Measurements from ENCODE around the gene TRAPPC1.

TRAPPC1 gene

DNA sequence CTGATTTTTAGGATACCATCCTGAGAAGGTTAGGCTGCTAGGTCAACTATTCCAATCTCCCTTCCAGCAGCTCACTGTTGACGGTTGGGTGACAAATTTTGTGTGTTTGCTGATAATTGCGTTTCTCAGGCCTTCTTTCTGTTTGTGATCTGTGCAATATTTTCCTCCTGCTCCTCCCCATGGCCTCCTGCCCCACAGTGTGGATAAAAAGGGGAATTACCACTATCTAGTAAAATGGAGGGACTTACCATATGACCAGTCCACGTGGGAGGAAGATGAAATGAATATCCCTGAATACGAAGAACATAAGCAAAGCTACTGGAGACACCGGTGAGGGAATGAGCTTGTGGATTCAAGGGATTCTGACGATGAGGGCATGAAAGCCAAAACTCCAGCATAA lies 34.0 kb downstream of the TRAPPC1 start:
- peak; percentile 35 for DNase-seq (ENCODE audit: low spot score)

DNA sequence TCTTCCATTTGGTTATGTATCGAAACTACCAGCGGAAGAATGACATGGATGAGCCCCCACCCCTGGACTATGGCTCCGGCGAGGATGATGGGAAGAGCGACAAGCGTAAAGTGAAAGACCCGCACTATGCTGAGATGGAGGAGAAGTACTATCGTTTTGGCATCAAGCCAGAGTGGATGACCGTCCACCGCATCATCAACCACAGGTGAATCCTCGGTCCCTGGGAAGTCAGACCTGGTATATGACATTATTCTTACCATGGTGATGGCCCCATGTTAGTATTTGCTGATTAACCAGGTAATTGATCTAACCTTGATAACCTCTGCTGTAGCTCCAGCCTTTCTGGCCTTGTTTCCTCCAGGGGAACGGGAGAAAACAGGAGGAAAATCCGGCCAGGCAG lies 34.7 kb downstream of the TRAPPC1 start:
- DNase-seq (ENCODE audit: low spot score) = no peak

DNA sequence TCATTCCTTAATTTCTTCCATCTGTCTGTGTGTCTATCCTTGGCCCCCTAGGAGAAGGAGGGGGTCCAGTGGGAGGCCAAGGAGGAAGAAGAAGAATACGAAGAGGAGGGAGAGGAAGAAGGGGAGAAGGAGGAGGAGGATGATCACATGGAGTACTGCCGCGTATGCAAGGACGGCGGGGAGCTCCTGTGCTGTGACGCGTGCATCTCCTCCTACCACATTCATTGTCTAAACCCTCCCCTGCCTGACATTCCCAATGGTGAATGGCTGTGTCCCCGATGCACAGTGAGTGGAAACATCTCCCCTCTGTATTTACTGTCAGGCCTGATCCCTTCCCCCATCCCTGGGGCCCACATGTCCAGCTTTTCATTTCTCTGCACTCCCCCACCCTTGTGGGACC lies 36.9 kb downstream of the TRAPPC1 start:
- DNase-seq (ENCODE audit: low spot score) = no peak

DNA sequence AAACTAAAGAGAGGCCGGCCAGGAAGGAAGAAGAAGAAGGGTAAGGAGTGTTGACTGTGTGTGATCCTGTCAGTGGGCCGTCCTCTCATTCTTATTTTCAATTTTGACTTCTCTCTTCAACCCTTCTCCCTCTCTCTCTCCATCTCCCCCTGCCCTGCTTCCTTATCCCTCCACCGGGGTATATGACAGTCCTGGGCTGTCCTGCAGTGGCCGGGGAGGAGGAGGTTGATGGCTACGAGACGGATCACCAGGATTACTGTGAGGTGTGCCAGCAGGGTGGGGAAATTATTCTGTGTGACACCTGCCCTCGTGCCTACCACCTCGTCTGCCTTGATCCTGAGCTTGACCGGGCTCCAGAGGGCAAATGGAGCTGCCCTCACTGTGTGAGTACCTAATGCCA lies 37.5 kb downstream of the TRAPPC1 start:
- DNase-seq (ENCODE audit: low spot score) = no peak

DNA sequence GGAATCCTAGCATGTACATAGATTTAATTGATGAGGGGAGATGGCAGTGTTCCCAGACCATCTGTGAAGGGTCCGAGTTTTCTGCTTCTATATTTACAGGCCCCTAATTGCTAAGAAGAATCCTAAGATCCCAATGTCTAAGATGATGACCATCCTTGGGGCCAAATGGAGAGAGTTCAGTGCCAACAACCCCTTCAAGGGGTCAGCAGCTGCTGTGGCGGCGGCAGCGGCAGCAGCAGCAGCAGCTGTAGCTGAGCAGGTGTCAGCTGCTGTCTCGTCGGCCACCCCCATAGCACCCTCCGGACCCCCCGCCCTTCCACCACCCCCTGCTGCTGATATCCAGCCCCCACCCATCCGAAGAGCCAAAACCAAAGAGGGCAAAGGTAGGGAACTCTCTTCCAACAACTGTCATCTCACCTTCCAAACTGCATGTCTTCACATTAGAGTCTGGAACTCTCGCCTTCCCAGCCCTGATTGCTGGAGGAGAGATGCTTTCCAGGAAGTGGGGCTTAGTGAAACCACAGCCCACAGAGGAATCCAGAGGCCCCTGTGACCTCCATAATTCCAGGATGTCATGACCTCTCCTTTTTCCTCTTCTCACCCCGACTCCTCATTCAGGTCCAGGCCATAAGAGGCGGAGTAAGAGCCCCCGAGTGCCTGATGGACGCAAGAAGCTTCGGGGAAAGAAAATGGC lies 38.4 kb downstream of the TRAPPC1 start:
- DNase-seq (ENCODE audit: low spot score) = no peak

DNA sequence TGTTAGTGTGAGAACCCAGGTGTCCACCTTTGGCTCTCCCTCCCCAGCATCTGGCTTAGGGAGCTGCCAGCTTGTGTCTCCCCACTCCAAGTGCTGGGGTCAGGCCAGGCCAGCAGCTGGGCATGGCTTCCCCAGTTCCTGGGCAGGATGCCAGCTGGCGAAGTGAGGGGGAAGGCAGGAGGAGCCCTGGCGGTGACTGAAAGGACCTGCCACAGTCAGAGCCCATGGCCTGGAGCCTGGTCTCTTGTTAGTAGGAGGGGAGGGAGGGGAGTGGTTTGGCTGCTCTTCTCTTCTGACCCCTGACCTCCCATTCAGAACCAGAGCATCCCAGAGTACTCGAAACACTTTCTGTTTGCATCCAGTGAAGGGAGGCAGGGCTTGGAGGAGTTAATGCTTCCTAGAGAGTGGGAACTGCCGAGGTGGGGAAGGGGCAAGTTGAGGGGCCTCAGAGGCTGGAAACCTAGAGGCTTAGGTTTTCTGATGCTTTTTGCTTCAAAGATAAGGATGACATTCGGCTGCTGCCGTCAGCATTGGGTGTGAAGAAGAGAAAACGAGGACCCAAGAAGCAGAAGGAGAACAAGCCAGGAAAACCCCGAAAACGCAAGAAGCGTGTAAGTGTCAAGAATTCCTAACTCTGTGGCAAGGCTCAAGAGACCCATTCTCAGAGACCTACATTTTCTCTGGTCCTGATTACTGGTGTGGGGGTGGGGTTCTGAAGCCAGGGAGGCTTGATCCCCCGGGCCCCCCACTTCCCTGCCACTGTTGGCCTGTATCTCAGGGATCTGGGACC lies 42.4 kb downstream of the TRAPPC1 start:
- peak; percentile 31 for DNase-seq (ENCODE audit: low spot score)

DNA sequence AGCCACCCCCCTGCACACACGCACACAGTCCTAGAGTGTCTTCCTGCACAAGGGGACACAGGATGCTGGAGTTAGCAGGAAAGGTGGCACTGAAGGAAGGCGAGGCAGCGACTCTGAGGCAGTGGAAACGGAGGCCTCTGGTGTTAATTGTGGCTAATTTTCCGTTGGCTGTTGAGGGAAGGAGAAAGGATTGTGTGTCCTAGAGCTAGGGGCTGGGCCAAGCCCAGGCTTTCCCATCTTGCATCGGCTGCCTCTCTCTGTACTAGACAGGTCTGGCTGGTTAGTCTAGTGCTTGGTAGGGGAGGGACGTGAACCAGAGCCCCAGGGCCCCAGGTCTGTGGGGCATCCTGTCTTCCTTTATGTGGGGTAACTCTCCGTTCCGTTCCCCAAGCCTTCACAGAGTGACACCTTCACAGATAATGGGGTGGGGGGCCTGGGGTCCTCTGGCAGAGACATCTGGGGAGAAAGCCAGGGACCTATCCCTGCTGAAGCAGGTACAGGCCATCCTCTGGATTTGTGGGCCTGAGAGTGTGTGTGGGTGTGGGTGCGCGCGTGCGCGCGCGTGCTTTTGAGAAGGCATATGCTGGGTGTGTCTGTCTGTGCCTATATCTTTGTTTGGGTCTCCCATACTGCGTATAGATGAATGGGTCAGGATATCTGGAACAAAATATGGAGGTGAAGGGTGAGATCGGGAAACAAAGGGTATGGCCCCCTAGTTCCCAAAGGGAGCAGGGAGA lies 43.4 kb downstream of the TRAPPC1 start, which contains the start of gene CHD3:
TSS of gene CHD3 (plus strand) at position 606 of the 737 bp plus-strand sequence. CDS start 212 bp downstream, outside the sequence.
- no peak for DNase-seq (ENCODE audit: low spot score)

DNA sequence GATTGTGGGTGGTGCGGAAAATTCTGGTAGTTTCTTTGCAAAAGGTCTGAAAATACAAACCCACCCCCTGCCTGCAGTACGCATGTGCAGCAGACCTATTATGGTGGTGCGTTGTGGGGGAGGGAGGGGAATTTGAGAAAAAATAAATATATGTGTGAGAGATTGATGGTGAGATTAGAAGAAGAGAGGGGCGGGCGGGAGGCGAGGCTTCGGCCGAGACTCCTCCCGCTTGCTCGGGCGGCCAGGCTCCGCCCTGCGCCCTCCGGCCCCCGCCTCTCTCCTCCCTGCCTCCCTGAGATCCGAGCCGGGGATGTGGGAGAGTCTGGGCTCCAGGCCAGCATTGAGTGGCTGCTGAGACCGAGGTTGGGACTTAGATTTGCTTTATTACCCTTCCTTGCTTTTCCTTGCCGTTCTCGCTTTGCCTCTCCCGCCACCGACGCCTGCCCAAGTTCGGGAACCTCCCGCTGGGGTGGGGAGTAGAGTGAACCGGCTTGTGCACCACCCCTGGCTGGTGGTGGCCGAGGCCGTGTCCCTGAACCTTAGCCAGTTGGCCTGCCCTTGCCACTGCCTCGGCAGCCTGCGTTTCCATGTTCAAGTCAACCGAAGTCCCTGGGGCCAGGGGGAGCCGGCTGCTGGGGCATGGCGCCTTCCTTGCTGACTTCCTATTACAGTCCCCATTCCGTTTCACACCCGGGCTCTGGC lies 44.1 kb downstream of the TRAPPC1 start:
- peak; percentile 89 for DNase-seq (ENCODE audit: low spot score)

DNA sequence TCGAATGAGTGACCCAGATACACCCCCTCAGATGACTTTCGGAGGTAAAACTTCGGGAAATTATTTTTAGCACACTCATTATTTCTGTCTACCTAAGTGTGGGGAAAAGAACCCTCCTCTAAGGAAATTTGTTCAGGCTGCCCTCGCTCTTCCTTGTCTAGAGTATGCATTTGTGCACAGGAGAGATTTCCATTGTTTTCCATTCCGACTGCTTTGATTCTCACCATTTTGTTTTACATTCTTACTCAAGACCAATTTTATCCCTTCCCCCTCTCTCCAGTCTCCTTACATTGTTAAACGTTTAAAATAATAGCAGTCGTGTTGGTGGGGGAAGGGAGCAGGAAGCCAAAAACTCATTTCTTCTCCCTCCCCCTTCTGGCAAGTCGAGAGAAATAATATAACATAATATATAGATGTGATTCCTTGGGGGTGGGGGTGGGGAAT lies 44.7 kb downstream of the TRAPPC1 start:
- no peak for DNase-seq (ENCODE audit: low spot score)

DNA sequence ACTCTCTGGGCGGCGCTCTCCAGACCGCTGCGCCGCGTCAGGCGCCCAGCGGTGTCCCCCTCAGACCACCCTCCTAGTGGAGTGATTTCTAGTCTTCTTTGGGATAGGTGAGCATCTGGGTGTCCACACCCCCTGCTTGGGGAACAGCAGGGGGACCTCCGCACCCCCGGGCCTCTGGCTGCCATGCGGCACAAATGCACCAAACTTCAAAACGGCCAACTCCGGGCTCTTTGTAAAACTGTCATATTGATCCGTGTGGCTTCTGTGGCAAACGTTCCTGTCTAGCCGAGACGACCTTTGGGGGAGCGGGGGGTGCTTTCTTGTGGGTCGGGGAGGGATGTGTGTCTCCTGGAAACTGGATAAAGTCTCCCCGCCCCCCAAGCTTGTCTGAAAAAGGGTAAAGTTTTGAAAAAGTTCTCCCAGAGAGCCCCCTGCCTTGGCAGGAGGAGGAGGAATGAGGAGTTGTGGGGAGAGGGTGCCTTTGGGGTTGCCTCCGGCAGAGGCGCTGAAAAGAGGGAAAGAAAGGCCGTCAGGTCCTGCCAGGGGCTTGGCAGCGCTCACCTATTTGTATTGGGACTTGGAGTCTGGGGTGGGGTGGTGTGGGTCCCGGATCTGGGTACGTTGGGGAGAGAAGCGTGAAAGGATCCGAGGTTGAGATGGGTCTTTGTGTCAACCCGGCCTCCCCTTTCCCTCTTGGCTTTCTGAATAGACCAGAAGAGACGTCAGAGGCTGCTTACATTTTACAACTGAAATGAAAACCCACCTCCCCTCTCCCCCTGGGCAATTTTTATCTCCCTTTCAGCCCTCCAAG lies 45.3 kb downstream of the TRAPPC1 start:
- DNase-seq (ENCODE audit: low spot score) = peak; percentile 48

DNA sequence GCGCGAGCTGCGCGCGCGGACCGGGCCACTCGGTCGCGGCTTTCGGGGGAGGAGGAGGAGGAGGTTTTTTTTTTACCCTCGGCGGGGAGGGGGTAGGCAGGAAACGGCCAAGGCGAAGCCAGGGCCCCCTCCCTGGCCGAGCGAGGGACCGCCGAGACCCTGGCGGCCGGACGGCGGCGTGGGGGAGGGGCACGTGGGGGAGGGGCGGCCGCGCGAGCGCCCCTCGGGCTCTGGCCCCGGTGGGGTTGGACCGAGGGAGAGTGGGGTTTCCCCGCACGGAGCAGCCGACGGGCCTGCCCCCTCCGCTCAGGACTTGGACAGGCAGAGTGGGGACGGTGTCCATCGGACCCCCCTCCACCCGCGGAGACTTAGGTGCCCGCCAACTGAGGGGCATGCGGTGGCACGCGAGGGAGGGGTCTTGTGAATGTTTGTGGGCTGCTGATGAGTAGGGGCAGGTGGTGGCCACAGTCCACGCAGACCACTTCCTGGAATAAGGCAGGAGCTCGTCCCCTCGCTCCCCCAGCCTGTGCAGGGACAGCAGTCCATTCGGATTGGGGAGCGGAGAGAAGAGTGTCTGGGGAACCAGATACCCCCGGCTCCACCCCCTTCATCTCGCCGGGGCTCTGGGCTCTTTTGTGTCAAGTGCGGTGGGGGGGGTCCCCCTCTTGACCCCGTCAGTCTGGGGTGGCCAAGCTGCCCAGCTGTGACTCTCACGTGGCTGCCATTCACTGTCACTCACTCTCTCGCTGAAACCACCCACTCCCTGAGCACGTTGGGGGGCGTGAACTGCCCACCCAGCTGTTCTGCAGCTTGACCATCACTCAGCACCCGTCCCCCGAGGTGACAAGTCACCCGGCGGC lies 46.1 kb downstream of the TRAPPC1 start:
- peak; percentile 67 for DNase-seq (ENCODE audit: low spot score)

DNA sequence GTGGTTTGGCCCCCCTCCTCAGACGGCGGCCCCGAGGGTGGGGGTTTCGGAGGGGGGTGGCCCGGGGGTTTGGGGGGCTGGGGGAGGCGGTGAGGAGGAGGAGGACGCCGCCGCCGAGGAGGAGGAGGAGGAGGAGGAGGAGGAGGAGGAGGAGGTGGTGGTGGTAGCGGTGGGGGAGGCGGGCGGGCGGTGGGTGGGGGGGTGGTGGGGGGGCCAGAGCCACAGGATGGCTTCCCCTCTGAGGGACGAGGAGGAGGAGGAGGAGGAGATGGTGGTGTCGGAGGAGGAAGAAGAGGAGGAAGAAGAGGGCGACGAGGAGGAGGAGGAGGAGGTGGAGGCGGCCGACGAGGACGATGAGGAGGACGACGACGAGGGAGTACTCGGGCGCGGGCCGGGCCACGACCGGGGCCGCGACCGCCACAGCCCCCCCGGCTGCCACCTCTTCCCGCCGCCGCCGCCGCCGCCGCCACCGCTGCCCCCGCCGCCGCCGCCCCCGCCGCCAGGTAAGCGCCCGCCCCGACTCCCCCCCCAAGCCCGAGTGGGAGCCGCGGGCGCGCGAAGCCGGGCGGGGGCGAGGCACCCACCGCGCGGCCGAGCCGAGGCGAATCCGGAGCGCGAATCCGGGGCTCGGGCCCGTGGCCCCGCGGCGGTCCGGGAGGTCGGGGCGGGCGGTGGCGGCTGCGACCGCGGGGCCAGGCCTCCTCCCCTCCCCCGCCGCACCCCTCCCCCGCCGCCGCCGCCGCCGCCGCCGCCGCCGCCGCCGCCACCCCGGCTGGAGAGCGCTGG lies 47.0 kb downstream of the TRAPPC1 start:
- DNase-seq (ENCODE audit: low spot score) = peak; percentile 39

DNA sequence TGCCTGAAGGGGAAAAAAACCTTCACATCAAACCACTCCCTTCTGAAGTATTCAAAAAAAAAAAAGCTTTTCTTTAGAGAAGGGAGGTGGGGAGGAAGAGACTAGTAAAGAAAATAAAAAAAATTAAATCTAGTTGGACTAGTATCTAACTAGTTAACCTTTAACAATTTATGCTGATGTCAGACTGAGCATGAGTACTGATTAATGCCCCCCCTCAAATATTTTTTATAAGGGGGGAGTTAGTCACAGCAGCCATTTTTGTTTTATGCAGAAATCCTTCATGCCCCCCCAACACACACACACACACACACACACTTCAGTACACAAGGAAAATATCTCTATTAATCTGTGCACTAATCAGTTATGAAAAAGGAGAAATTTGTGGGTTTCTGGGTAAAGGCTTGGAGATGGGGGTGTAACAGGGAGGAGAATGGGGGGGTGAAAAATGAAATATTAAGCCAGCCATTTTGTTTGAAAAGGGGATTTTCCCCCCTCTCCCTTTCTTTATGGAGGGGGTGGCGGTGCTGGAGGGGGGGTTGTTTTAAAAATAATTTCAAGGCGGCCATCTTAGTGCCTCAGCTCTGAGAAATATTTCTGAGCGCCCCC lies 47.9 kb downstream of the TRAPPC1 start:
- DNase-seq (ENCODE audit: low spot score) = no peak

DNA sequence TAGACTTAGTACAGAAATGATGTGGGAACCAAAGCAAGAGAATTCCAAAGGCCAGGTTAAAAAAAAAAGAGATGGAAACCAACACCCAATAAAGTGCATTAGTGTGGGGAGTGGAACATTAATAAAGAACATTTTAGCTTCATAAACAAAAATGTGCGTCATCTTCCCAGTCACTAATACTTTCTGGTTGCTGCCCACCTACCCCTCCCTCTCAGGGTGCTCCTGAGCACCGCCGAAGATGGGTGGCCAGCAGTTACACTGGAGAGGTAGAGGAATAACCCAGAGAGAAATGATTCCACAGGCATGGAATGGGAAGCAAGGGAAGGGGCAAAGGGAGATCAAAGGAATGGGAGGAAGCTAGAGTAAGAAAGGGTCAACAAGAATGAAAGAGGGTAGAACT lies 49.1 kb downstream of the TRAPPC1 start:
- DNase-seq (ENCODE audit: low spot score) = no peak

DNA sequence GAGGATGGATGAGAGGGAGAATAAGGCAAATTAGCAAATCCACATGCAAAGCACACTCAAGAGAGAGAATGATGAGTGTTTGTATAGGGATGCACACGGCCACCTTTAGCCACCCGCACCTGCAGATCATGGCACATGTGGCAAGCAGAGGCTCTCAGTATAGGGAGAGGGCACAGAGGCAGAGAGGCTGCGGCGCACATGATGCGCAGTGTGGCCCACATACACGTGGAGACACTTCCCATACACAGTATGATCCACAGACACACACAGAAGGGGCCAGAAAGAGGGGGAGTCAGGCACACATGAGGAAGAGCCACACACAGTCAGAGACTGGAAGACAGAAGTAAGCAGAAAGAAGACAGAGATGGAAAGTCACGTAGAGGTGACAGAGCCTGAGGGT lies 49.7 kb downstream of the TRAPPC1 start:
- no peak for DNase-seq (ENCODE audit: low spot score)

DNA sequence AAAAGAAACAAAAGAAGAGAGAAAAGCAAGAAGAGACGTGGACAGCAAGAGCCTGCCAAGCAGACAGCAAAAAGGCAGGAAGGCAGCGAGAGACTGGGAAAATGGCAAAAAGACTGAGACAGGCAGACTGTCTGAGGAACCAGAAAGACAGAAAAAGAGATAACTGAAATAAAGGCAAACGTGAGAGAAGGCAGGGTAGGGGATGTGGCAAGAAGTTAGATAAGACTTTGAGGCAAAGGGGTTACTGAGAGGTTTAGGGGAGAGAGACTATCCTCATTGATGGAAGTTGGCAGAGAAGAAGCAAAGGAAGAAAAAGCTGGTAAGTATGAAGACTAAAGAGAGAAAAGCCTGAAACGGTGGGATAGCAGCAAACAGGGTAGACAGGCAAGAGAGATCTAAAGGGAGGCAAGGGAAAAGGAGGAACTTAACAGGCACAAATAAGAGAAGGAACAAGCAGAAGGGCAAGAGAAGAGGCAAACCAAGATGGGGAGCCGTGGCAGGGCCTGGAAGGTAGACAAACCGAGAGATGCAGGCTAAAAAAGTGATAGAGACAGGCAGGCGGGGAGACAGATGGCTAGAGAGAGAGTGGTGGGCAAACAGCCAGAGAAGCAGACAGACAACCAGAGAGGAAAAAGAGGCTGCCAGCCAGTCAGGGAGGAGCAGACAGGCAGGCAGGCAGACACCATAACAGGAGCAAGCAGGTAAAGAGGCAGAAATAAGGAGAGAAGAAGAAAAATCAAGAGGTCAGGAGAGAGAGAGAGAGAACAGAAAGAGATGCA lies 50.3 kb downstream of the TRAPPC1 start:
- no peak for DNase-seq (ENCODE audit: low spot score)
